A549 (cell line): Measurements from ENCODE around the gene KCNF1. TPM values are rescaled to one million over a fixed set of nuclear protein-coding genes. Genes with fewer than 3 reads are reported as not detected.

Experiments
- ATAC-seq, 2 experiments: fragments of 200-7000 bp in 1 of 2; fragments of >200 bp in 1 of 2; cut with Nextera tagmentation in 1 of 2; cut with Tn5 transposase in 1 of 2; 3 replicates each; pipeline versions ENCODE4 v1.8.0 to v1.9.1; 2018 to 2020; ENCODE audit warnings: mild to moderate bottlenecking in 1 of 2, moderate library complexity in 1 of 2
- CTCF ChIA-PET: fragments of 300-600 bp; sonication (Branson Sonifier 250); formaldehyde crosslinking; extraction: SDS; loops from one replicate; lab custom pipeline; 2021; ENCODE audit warnings: antibody characterized with exemption, inconsistent platforms; lab: Yijun Ruan, JAX
- POLR2A ChIA-PET: fragments of 350-600 bp; formaldehyde crosslinking; extraction: SDS; loops from one replicate; lab custom pipeline; 2021; ENCODE audit warnings: antibody characterized with exemption, inconsistent platforms; lab: Yijun Ruan, JAX
- DNase-seq, 2 experiments: peaks; one replicate each; pipeline versions ENCODE4 v3.0.0 to v3.0.0-alpha.2; 2011 to 2016; ENCODE audit warnings: low read depth in 1 of 2, low spot score in 1 of 2
- FAIRE-seq: peaks from 2 replicates; lab custom pipeline; 2011; peaks lifted over from hg19 to GRCh38; lab: Jason Lieb, UNC
- H3K27ac ChIP-seq, 2 experiments: fragments of >200 bp; sonication (Bioruptor Twin); formaldehyde crosslinking; 3 replicates each; pipeline ENCODE4 v1.5.1; 2016 to 2017
- H3K4me1 ChIP-seq: fragments of >200 bp; sonication (Bioruptor Twin); formaldehyde crosslinking; 3 replicates; pipeline ENCODE4 v1.6.1; 2016
- H3K4me2 ChIP-seq: fragments of >200 bp; sonication (Bioruptor Twin); formaldehyde crosslinking; 3 replicates; pipeline ENCODE4 v1.6.1; 2016
- H3K4me3 ChIP-seq: fragments of >200 bp; sonication (Bioruptor Twin); formaldehyde crosslinking; 3 replicates; pipeline ENCODE4 v1.5.1; 2016
- H3K9me3 ChIP-seq: fragments of >200 bp; sonication (Bioruptor Twin); formaldehyde crosslinking; 3 replicates; pipeline ENCODE4 v1.6.1; 2016
- BHLHE40 ChIP-seq: IDR thresholded peaks from 2 replicates; pipeline ENCODE4 v1.6.1; 2012; ENCODE audit warnings: low read depth, low read length, inconsistent platforms
- CBX8 ChIP-seq: fragments of 200-600 bp; sonication (generic); IDR thresholded peaks from 2 replicates; pipeline ENCODE4 v1.6.1; 2016
- CEBPB ChIP-seq, 2 experiments: fragments of >200 bp in 1 of 2; sonication (Bioruptor Twin) in 1 of 2; formaldehyde crosslinking in 1 of 2; IDR thresholded peaks; 2 replicates each; pipeline ENCODE4 v1.6.1; 2012 to 2016
- CHD4 ChIP-seq: fragments of 200-600 bp; sonication (generic); IDR thresholded peaks from 2 replicates; pipeline ENCODE4 v1.6.1; 2016; ENCODE audit warnings: antibody characterized with exemption, mild to moderate bottlenecking, borderline replicate concordance
- EHF ChIP-seq: fragments of 250-450 bp; sonication (Bioruptor Pico); IDR thresholded peaks from 2 replicates; pipeline ENCODE4 v1.5.0; 2020; ENCODE audit warnings: mild to moderate bottlenecking
- EHMT2 ChIP-seq: fragments of 200-600 bp; sonication (generic); IDR thresholded peaks from 2 replicates; pipeline ENCODE4 v1.6.1; 2016; ENCODE audit warnings: antibody characterized with exemption, low read depth, mild to moderate bottlenecking, moderate library complexity
- EP300 ChIP-seq, 2 experiments: fragments of >200 bp; sonication (Bioruptor Twin); formaldehyde crosslinking; IDR thresholded peaks; 2 replicates in 1 of 2; 3 replicates in 1 of 2; pipeline ENCODE4 v1.6.1; 2016 to 2017
- ESRRA ChIP-seq: fragments of 150-350 bp; IDR thresholded peaks from 2 replicates; pipeline ENCODE4 v1.6.1; 2014; ENCODE audit warnings: mild to moderate bottlenecking, low read length, borderline replicate concordance
- HDAC2 ChIP-seq: fragments of 200-600 bp; sonication (generic); IDR thresholded peaks from 2 replicates; pipeline ENCODE4 v1.6.1; 2016
- HOXB13 ChIP-seq: fragments of 250-450 bp; sonication (Bioruptor Pico); IDR thresholded peaks from 2 replicates; pipeline ENCODE4 v1.5.0; 2020; ENCODE audit warnings: low read depth, mild to moderate bottlenecking, moderate library complexity
- HOXB5 ChIP-seq: fragments of 250-450 bp; sonication (Bioruptor Pico); IDR thresholded peaks from 2 replicates; pipeline ENCODE4 v1.5.0; 2020; ENCODE audit warnings: mild to moderate bottlenecking, moderate library complexity
- KDM1A ChIP-seq: fragments of 200-600 bp; sonication (generic); IDR thresholded peaks from 2 replicates; pipeline ENCODE4 v1.6.1; 2016; ENCODE audit warnings: low read depth, mild to moderate bottlenecking
- KDM5A ChIP-seq: fragments of 200-600 bp; sonication (generic); IDR thresholded peaks from 2 replicates; pipeline ENCODE4 v1.6.1; 2016; ENCODE audit warnings: antibody characterized with exemption, mild to moderate bottlenecking
- MAFK ChIP-seq: fragments of 450-650 bp; IDR thresholded peaks from 2 replicates; pipeline ENCODE4 v1.6.1; 2014; ENCODE audit not compliant: partially characterized antibody
- MYC ChIP-seq: IDR thresholded peaks from 2 replicates; pipeline ENCODE4 v1.6.1; 2012; ENCODE audit warnings: mild to moderate bottlenecking, inconsistent platforms, low read length, improper control_type of control experiment, borderline replicate concordance
- NPAS2 ChIP-seq: fragments of 250-450 bp; sonication (Bioruptor Pico); IDR thresholded peaks from 2 replicates; pipeline ENCODE4 v1.8.0; 2022; ENCODE audit warnings: mild to moderate bottlenecking, moderate library complexity, borderline replicate concordance
- POLR2A ChIP-seq: IDR thresholded peaks from 2 replicates; pipeline ENCODE4 v1.6.1; 2012; ENCODE audit warnings: mild to moderate bottlenecking, low read length
- POLR2AphosphoS2 ChIP-seq: conservative IDR thresholded peaks from 2 replicates; pipeline ENCODE4 v1.6.1; 2012; ENCODE audit warnings: low read length, improper control_type of control experiment, inconsistent platforms
- RAD21 ChIP-seq, 2 experiments: fragments of >200 bp in 1 of 2; sonication (Bioruptor Twin) in 1 of 2; formaldehyde crosslinking in 1 of 2; IDR thresholded peaks in 1 of 2; conservative IDR thresholded peaks in 1 of 2; 2 replicates in 1 of 2; 3 replicates in 1 of 2; pipeline ENCODE4 v1.6.1; 2012 to 2018; ENCODE audit warnings: inconsistent platforms in 1 of 2
- RCOR1 ChIP-seq: fragments of 150-350 bp; IDR thresholded peaks from 2 replicates; pipeline ENCODE4 v1.6.1; 2014; ENCODE audit warnings: antibody characterized with exemption, low read length, low read depth
- RFX5 ChIP-seq: fragments of 450-650 bp; IDR thresholded peaks from 2 replicates; pipeline ENCODE4 v1.7.1; 2014; ENCODE audit warnings: antibody characterized with exemption, mild to moderate bottlenecking, moderate library complexity
- ZFP36 ChIP-seq: fragments of 450-650 bp; IDR thresholded peaks from 2 replicates; pipeline ENCODE4 v1.6.1; 2014; ENCODE audit warnings: borderline replicate concordance; ENCODE audit not compliant: partially characterized antibody
- WGBS: methylation state at CpG from one replicate; pipeline ENCODE4 v1.1.6; 2017; ENCODE audit errors: missing lambda C conversion rate; 5-methylcytosine and 5-hydroxymethylcytosine counted together
- polyA plus RNA-seq, 4 experiments: library from polyadenylated mRNA; depleted of rRNA in 3 of 4; stranded (reverse); fragments of >200 nt; fragmentation: RNase III in 1 of 4; extraction: RNeasy Plus Mini Kit Qiagen cat#74134 plus additional on column Dnase treatment in 1 of 4; gene quantifications; 2 replicates in 3 of 4; 3 replicates in 1 of 4; pipeline ENCODE4 v1.2.3, GENCODE V29; 2011 to 2017
- TF ChIP-seq, protein P1 (sequence below): IDR thresholded peaks from 2 replicates; pipeline ENCODE4 v1.6.1; 2012
- TF ChIP-seq, protein P2 (sequence below): fragments of 150-350 bp; IDR thresholded peaks from 2 replicates; pipeline ENCODE4 v1.6.1; 2014; ENCODE audit warnings: low read depth, mild to moderate bottlenecking, low read length
- TF ChIP-seq, protein P3 (sequence below): fragments of >200 bp; sonication (Bioruptor Twin); formaldehyde crosslinking; IDR thresholded peaks from 3 replicates; pipeline ENCODE4 v1.5.1; 2016
- TF ChIP-seq, protein P4 (sequence below): fragments of >200 bp; sonication (Bioruptor Twin); formaldehyde crosslinking; IDR thresholded peaks from 3 replicates; pipeline ENCODE4 v1.6.1; 2016
- TF ChIP-seq, protein P5 (sequence below): fragments of 250-450 bp; sonication (Bioruptor Pico); IDR thresholded peaks from 2 replicates; pipeline ENCODE4 v1.5.0; 2020; ENCODE audit warnings: low read depth, mild to moderate bottlenecking, moderate library complexity
- TF ChIP-seq, protein P6 (sequence below): fragments of 450-650 bp; IDR thresholded peaks from 2 replicates; pipeline ENCODE4 v1.6.1; 2014; ENCODE audit warnings: antibody characterized with exemption

The KCNF1 gene
- polyA plus RNA-seq, 2 of the 4 experiments (the other 2 are of a cell fraction) = 3.7 to 4.4 TPM

DNA sequence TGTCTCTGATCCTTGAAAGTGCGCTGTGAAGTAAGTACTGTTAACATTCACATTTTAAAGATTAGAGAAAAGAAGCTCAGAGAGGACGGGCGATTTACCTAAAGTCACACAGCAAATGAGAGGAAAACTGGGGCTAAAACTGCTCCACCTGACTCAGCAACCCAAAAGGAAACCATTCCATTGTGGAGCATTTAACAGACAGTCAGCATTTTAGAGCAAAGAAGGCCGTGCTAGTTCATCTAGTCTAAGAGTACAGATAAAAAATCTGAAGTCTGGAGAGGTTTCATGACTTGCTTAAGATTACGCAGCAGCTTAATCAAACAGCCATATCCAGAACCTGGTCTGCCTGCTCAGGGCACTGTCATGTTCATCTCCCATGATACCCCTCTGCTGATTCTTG is 19.9 kb upstream of the KCNF1 start:
- no peak for DNase-seq

DNA sequence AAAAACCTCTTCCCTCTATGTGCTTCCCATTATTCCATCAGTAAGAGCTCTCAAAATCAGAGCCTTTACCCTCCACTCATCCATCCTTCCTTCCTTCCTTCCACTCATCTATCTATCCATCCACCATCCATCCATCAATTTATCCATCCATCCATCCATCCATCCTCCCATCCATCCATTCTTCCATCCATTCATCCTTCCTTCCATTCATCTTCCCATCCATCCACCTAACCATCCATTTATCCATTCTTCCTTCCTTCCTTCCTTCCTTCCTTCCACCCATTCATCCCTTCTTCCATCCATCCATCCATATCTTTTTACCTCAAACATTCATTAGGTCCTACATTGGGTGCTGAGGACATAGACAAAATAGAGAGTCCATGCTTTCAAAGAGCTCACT is 19.4 kb upstream of the KCNF1 start:
- ChIA-PET CTCF (interaction anchor here (1.5 to 3.7 kb wide), 2 partner anchors 17 to 57 kb away, joined by 5 to 16 read pairs; no protein-coding TSS in a partner anchor), POLR2A (no interaction called here)
- Histone ChIP-seq H3K4me1 (no peaks in the 10 kb centered on the region), H3K4me3 (no peak overlapping the region), H3K9me3 (no peaks in the 10 kb centered on the region), H3K27ac (no peak overlapping the region)
- DNase-seq (no peak), FAIRE-seq (no peak)
- TF ChIP-seq ESRRA = no peak
- no peak for TF ChIP-seq CEBPB (IDR thresholded peaks at IDR 0.05)
- no peak for TF ChIP-seq RCOR1
- TF ChIP-seq KDM5A = no peak
- TF ChIP-seq HOXB5 (CRISPR knock-in tag) = no peak
- TF ChIP-seq, protein P1, sequence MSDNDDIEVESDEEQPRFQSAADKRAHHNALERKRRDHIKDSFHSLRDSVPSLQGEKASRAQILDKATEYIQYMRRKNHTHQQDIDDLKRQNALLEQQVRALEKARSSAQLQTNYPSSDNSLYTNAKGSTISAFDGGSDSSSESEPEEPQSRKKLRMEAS = no peak
- TF ChIP-seq, protein P2, sequence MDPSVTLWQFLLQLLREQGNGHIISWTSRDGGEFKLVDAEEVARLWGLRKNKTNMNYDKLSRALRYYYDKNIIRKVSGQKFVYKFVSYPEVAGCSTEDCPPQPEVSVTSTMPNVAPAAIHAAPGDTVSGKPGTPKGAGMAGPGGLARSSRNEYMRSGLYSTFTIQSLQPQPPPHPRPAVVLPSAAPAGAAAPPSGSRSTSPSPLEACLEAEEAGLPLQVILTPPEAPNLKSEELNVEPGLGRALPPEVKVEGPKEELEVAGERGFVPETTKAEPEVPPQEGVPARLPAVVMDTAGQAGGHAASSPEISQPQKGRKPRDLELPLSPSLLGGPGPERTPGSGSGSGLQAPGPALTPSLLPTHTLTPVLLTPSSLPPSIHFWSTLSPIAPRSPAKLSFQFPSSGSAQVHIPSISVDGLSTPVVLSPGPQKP = no peak
- TF ChIP-seq, protein P3, sequence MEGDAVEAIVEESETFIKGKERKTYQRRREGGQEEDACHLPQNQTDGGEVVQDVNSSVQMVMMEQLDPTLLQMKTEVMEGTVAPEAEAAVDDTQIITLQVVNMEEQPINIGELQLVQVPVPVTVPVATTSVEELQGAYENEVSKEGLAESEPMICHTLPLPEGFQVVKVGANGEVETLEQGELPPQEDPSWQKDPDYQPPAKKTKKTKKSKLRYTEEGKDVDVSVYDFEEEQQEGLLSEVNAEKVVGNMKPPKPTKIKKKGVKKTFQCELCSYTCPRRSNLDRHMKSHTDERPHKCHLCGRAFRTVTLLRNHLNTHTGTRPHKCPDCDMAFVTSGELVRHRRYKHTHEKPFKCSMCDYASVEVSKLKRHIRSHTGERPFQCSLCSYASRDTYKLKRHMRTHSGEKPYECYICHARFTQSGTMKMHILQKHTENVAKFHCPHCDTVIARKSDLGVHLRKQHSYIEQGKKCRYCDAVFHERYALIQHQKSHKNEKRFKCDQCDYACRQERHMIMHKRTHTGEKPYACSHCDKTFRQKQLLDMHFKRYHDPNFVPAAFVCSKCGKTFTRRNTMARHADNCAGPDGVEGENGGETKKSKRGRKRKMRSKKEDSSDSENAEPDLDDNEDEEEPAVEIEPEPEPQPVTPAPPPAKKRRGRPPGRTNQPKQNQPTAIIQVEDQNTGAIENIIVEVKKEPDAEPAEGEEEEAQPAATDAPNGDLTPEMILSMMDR = no peak
- TF ChIP-seq CHD4 = no peak
- TF ChIP-seq, protein P4, sequence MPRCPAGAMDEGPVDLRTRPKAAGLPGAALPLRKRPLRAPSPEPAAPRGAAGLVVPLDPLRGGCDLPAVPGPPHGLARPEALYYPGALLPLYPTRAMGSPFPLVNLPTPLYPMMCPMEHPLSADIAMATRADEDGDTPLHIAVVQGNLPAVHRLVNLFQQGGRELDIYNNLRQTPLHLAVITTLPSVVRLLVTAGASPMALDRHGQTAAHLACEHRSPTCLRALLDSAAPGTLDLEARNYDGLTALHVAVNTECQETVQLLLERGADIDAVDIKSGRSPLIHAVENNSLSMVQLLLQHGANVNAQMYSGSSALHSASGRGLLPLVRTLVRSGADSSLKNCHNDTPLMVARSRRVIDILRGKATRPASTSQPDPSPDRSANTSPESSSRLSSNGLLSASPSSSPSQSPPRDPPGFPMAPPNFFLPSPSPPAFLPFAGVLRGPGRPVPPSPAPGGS = no peak
- no peak for TF ChIP-seq EHMT2
- TF ChIP-seq, all 56 proteins: peak for 0
- no peak for ATAC-seq
- no peak overlapping the region for H3K4me2 ChIP-seq

More for the DNA sequence above, 19.9 kb upstream of the KCNF1 start:
- Histone ChIP-seq H3K4me1 (no peaks in the 10 kb centered on the region), H3K27ac (no peak overlapping the region), H3K4me2 (no peak overlapping the region), H3K9me3 (no peaks in the 10 kb centered on the region), H3K4me3 (no peak overlapping the region)
- ChIA-PET CTCF (interaction anchor here (1.4 to 3.7 kb wide), 4 partner anchors 18 to 232 kb away, joined by 3 to 16 read pairs (median 4); no protein-coding TSS in a partner anchor), POLR2A (no interaction called here)
- TF ChIP-seq MAFK = peak; percentile 50
- TF ChIP-seq NPAS2 (CRISPR knock-in tag) = no peak
- WGBS = 67% methylated on average over 5 of the region's 5 CpGs
- ATAC-seq (no peak), FAIRE-seq (no peak)

DNA sequence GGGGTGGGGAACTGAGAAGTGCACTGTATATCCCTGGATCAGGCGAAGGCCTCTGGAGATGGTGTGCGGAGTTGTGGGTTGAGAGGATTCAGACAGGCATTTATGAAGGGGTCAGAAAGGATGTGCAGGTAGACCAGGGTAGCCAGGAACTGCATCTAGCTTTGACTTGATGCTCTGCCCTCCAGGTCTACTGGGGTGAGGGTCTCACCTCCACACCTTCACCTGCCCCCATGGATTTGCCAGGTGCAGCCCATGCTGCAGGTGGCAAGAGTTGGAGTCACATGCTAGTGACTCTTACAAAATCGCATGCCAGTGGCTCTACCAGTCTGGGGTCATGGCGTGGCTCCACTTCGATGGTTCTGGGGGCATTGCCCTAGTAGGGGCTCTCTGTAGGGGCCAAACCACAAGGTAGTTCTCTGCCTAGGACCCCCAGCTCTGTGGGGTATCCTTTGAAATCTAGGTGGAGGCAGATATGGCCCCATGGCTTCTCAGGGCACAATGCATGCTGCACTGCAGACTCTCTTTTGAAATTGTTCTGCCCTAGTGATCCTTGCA is 18.9 kb upstream of the KCNF1 start:
- Histone ChIP-seq H3K4me3 (no peak overlapping the region), H3K9me3 (no peaks in the 10 kb centered on the region), H3K4me2 (no peak overlapping the region), H3K27ac (no peak overlapping the region), H3K4me1 (no peaks in the 10 kb centered on the region)
- FAIRE-seq = no peak
- WGBS = 67% methylated on average over 4 of the region's 5 CpGs
- POLR2A ChIA-PET = no interaction called here
- ATAC-seq = no peak
- CTCF ChIA-PET = interaction anchor here (0.7 to 3.7 kb wide), 3 partner anchors 16 to 240 kb away, joined by 3 to 16 read pairs (median 9); a partner anchor contains a TSS
- no peak for DNase-seq
- TF ChIP-seq MAFK (no peak), POLR2AphosphoS2 (no peak), MYC (no peak), EHF (CRISPR knock-in tag) (no peak), BHLHE40 (no peak), ZFP36 (no peak), HDAC2 (no peak), POLR2A (no peak), RFX5 (no peak), HOXB13 (no peak), CEBPB (IDR thresholded peaks at IDR 0.05) (no peak), CHD4 (no peak), RAD21 (conservative IDR thresholded peaks at IDR 0.05 in 1 of 2, IDR thresholded peaks at IDR 0.05 in 1 of 2) (no peak), CBX8 (no peak), EP300 (IDR thresholded peaks at IDR 0.05) (no peak), KDM1A (no peak)
- TF ChIP-seq, protein P5, sequence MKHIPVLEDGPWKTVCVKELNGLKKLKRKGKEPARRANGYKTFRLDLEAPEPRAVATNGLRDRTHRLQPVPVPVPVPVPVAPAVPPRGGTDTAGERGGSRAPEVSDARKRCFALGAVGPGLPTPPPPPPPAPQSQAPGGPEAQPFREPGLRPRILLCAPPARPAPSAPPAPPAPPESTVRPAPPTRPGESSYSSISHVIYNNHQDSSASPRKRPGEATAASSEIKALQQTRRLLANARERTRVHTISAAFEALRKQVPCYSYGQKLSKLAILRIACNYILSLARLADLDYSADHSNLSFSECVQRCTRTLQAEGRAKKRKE (CRISPR knock-in tag) = no peak
- TF ChIP-seq, protein P6, sequence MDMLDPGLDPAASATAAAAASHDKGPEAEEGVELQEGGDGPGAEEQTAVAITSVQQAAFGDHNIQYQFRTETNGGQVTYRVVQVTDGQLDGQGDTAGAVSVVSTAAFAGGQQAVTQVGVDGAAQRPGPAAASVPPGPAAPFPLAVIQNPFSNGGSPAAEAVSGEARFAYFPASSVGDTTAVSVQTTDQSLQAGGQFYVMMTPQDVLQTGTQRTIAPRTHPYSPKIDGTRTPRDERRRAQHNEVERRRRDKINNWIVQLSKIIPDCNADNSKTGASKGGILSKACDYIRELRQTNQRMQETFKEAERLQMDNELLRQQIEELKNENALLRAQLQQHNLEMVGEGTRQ = no peak
